Tibial nerve (tissue), 4 donors: Measurements from ENCODE around the gene PTPN14. TPM values are rescaled to one million over a fixed set of nuclear protein-coding genes. Genes with fewer than 3 reads are reported as not detected.

Experiments used
- DNase-seq, 2 donors: peaks; one replicate each; pipeline ENCODE4 v3.0.0-alpha.2; 2019; ENCODE audit warnings: low spot score in 2 of 2
- H3K27ac ChIP-seq, 4 donors: fragments of 200-600 bp; sonication (generic) in 3 of 4; one replicate each; pipeline ENCODE4 v1.5.1; 2017 to 2019; ENCODE audit warnings: mild to moderate bottlenecking in 1 of 4
- H3K27me3 ChIP-seq, 2 donors: fragments of 200-600 bp; sonication (generic) in 1 of 2; one replicate each; pipeline versions ENCODE4 v1.5.1 to v1.6.0; 2017 to 2019
- H3K36me3 ChIP-seq, 3 donors: fragments of 200-600 bp; sonication (generic); one replicate each; pipeline ENCODE4 v1.5.1; 2018 to 2019
- H3K4me1 ChIP-seq, 4 donors: fragments of 200-600 bp; sonication (generic) in 3 of 4; one replicate each; pipeline ENCODE4 v1.5.1; 2017 to 2019
- H3K4me3 ChIP-seq, 4 donors: fragments of 200-600 bp; sonication (generic) in 3 of 4; one replicate each; pipeline ENCODE4 v1.5.1; 2017 to 2019; ENCODE audit warnings: mild to moderate bottlenecking in 1 of 4, moderate library complexity in 1 of 4
- H3K9me3 ChIP-seq, 4 donors: fragments of 200-600 bp; sonication (generic) in 3 of 4; one replicate each; pipeline ENCODE4 v1.5.1; 2017 to 2019
- EP300 ChIP-seq, 2 donors: sonication (generic); formaldehyde crosslinking; IDR thresholded peaks; one replicate each; pipeline ENCODE4 v1.6.1; 2017; ENCODE audit warnings: antibody characterized with exemption in 2 of 2, mild to moderate bottlenecking in 1 of 2
- POLR2A ChIP-seq, 2 donors: fragments of 450-650 bp; IDR thresholded peaks; one replicate each; pipeline ENCODE4 v1.6.1; 2017; ENCODE audit warnings: antibody characterized with exemption in 2 of 2, mild to moderate bottlenecking in 2 of 2, moderate library complexity in 2 of 2
- WGBS, 2 donors: methylation state at CpG; one replicate each; pipeline ENCODE4 v1.1.5; 2018; 5-methylcytosine and 5-hydroxymethylcytosine counted together
- total RNA-seq, 4 donors: library from RNA; depleted of rRNA; stranded (reverse); fragments of >200 nt; gene quantifications; one replicate each; pipeline ENCODE4 v1.1.0, GENCODE V29; 2016
- TF ChIP-seq, protein P1 (sequence below), 5 experiments: fragments of 200-600 bp in 3 of 5; fragments of 450-650 bp in 2 of 5; sonication (generic) in 3 of 5; IDR thresholded peaks; one replicate each; pipeline ENCODE4 v1.5.1; 2016 to 2019; ENCODE audit warnings: antibody characterized with exemption in 5 of 5, mild to moderate bottlenecking in 3 of 5, moderate library complexity in 2 of 5

Gene PTPN14
- total RNA-seq, 4 donors from 2014 or later: 25.8 to 47.4 (median 38.2) TPM

- H3K27me3 ChIP-seq: no peaks in the 10 kb centered on the region
- no peak for DNase-seq
- H3K4me3 ChIP-seq: no peak overlapping the region
- TF ChIP-seq, protein P1, sequence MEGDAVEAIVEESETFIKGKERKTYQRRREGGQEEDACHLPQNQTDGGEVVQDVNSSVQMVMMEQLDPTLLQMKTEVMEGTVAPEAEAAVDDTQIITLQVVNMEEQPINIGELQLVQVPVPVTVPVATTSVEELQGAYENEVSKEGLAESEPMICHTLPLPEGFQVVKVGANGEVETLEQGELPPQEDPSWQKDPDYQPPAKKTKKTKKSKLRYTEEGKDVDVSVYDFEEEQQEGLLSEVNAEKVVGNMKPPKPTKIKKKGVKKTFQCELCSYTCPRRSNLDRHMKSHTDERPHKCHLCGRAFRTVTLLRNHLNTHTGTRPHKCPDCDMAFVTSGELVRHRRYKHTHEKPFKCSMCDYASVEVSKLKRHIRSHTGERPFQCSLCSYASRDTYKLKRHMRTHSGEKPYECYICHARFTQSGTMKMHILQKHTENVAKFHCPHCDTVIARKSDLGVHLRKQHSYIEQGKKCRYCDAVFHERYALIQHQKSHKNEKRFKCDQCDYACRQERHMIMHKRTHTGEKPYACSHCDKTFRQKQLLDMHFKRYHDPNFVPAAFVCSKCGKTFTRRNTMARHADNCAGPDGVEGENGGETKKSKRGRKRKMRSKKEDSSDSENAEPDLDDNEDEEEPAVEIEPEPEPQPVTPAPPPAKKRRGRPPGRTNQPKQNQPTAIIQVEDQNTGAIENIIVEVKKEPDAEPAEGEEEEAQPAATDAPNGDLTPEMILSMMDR (IDR thresholded peaks at IDR 0.05): no peak
- TF ChIP-seq POLR2A (IDR thresholded peaks at IDR 0.05): no peak
- TF ChIP-seq EP300 (IDR thresholded peaks at IDR 0.05): no peak
- peaks cover 0 to 6% (median 0%) of the 10 kb centered on the region in 3 donors for H3K36me3 ChIP-seq
- WGBS, 2 donors: 58 to 64% methylated on average over 5 of the region's 5 CpGs
- peaks cover 0 to 4% (median 0%) of the 10 kb centered on the region in 4 donors for H3K4me1 ChIP-seq
- H3K27ac ChIP-seq: no peak overlapping the region
- no peaks in the 10 kb centered on the region for H3K9me3 ChIP-seq
Observed at GRCh38 chr1:214314178-214314843, 237.1 kb downstream of the PTPN14 start.

DNA sequence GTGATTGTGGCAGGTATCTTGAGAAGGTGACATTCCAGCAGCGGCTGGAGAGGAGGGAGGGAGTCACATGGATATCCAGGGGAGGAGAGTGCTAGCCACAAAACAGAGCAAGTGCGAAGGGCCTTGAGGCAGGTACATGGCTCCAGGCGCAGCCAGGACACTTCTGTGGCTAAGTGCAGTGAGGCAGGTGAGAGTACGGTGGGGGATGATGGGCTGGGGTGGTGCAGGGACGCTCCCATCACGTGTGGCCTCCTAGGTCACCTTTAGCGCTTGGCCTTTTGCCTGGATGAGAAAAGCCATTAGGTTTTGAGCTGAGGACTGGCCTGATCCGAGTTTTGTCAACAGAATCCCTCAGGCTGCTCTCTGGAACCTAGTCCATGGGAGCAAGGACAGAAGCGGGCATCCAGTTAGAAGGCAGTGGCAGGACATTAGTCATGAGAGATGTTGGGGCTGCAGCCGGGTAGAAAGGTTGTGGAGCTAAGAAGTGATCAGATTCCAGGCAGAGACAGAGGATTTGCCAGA, 238.8 kb downstream of the PTPN14 start:
- no peak for DNase-seq
- Histone ChIP-seq H3K4me1 (peaks cover 0 to 4% (median 0%) of the 10 kb centered on the region in 4 donors), H3K36me3 (peaks cover 0 to 6% (median 0%) of the 10 kb centered on the region in 3 donors), H3K4me3 (no peak overlapping the region), H3K27ac (no peak overlapping the region), H3K9me3 (no peaks in the 10 kb centered on the region), H3K27me3 (no peaks in the 10 kb centered on the region)
- 88 to 89% methylated on average over 10 of the region's 10 CpGs for WGBS, 2 donors
- TF ChIP-seq, protein P1 (IDR thresholded peaks at IDR 0.05): no peak
- TF ChIP-seq POLR2A (IDR thresholded peaks at IDR 0.05) (no peak), EP300 (IDR thresholded peaks at IDR 0.05) (no peak)

DNA sequence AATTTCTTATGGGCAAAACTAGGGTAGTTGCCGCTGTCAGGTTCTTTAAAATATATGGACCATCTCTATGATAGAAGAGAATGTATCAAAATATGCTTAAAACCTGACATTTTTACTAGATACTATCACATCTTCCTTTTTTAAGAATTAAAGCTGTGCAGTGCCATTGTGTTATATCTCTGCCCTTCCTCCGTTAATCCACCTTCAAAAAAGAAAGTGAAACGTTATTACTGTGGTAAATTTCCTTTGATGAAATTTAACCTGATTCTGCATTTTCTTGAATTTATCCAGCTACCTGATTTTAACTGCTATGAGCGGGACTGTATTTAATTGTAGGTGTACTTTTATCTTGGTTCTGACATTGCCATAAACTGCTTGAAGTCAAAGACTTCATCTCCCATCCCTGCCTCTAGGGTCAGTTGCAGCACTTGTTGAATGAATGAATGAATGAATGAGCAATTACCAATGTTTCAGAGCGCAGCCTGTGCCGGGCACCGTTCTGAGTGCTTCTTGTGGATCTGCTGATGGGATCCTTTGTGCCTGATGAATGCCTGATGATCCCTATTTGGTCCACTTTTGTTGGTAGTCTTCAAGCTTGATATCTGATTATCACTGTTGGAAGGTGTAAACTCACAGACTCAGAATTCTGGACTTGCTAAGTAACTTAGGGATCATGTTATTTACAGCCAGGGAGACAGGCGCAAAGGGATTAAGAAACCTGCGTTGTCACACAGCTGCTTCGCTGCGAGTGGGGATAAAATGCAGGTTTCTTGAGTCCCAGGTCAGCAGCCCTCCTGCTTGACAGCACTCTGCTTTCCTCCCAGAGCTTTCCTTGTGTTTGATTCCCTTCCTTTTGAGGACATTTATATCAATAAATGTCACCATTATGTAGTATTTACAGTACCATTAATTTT, 240.4 kb downstream of the PTPN14 start:
- DNase-seq: no peak
- WGBS, 2 donors: 79 to 87% methylated on average over 11 of the region's 11 CpGs
- Histone ChIP-seq H3K27me3 (no peaks in the 10 kb centered on the region), H3K4me1 (peaks cover 0 to 4% (median 0%) of the 10 kb centered on the region in 4 donors), H3K36me3 (peaks cover 0 to 3% (median 0%) of the 10 kb centered on the region in 3 donors), H3K4me3 (no peak overlapping the region), H3K9me3 (no peaks in the 10 kb centered on the region), H3K27ac (no peak overlapping the region)
- TF ChIP-seq, protein P1 (IDR thresholded peaks at IDR 0.05): no peak
- TF ChIP-seq POLR2A (IDR thresholded peaks at IDR 0.05) (no peak), EP300 (IDR thresholded peaks at IDR 0.05) (no peak)

- Histone ChIP-seq H3K27ac (peak overlapping the region in 1 of 4 donors; percentile 9), H3K36me3 (no peaks in the 10 kb centered on the region), H3K4me1 (peaks cover 0 to 4% (median 0%) of the 10 kb centered on the region in 4 donors), H3K4me3 (no peak overlapping the region), H3K9me3 (no peaks in the 10 kb centered on the region), H3K27me3 (no peaks in the 10 kb centered on the region)
- 47% methylated on average over 3 of the region's 3 CpGs for WGBS, 2 donors
- TF ChIP-seq, protein P1 (IDR thresholded peaks at IDR 0.05): no peak
- TF ChIP-seq POLR2A (IDR thresholded peaks at IDR 0.05) (no peak), EP300 (IDR thresholded peaks at IDR 0.05) (no peak)
- DNase-seq: no peak
Observed at GRCh38 chr1:214310010-214310409, 241.4 kb downstream of the PTPN14 start.
